HEK293T (cell line): ENCODE data around the gene NEO1.
"Not testable (repeated sequence)": the region's sequence is repeated elsewhere in the genome, so short reads cannot be mapped to it uniquely, and the experiment has no call there.

ENCODE experiments used
- CTCF ChIA-PET: fragments of 350-600 bp; formaldehyde crosslinking; extraction: SDS; loops from one replicate; lab custom pipeline; 2021; ENCODE audit warnings: antibody characterized with exemption, inconsistent platforms; lab: Yijun Ruan, JAX
- POLR2A ChIA-PET: fragments of 350-600 bp; formaldehyde crosslinking; extraction: SDS; loops from one replicate; lab custom pipeline; 2020; ENCODE audit warnings: antibody characterized with exemption, inconsistent platforms; lab: Yijun Ruan, JAX
- DNase-seq: peaks from one replicate; pipeline ENCODE4 v3.0.0; 2012; ENCODE audit warnings: mixed read lengths; ENCODE audit errors: extremely low spot score
- ARNT ChIP-seq: fragments of 450-650 bp; IDR thresholded peaks from 2 replicates; pipeline ENCODE4 v1.6.1; 2017; ENCODE audit warnings: mild to moderate bottlenecking
- BHLHE40 ChIP-seq: fragments of 450-650 bp; IDR thresholded peaks from 2 replicates; pipeline ENCODE4 v1.6.1; 2016; ENCODE audit warnings: mild to moderate bottlenecking, moderate library complexity, borderline replicate concordance
- CTBP1 ChIP-seq: fragments of 450-650 bp; IDR thresholded peaks from 2 replicates; pipeline ENCODE4 v1.6.1; 2016; ENCODE audit warnings: borderline replicate concordance
- ELF4 ChIP-seq: fragments of 450-650 bp; IDR thresholded peaks from 2 replicates; pipeline ENCODE4 v1.6.1; 2017; ENCODE audit warnings: antibody characterized with exemption
- FOXA1 ChIP-seq: fragments of 450-650 bp; IDR thresholded peaks from 2 replicates; pipeline ENCODE4 v1.6.1; 2016; ENCODE audit warnings: mild to moderate bottlenecking
- FOXK2 ChIP-seq: fragments of 450-650 bp; IDR thresholded peaks from 2 replicates; pipeline ENCODE4 v1.6.1; 2016; ENCODE audit warnings: mild to moderate bottlenecking
- FOXM1 ChIP-seq: fragments of 450-650 bp; IDR thresholded peaks from 2 replicates; pipeline ENCODE4 v1.6.1; 2017; ENCODE audit warnings: mild to moderate bottlenecking, borderline replicate concordance
- HDGF ChIP-seq: fragments of 450-650 bp; IDR thresholded peaks from 2 replicates; pipeline ENCODE4 v1.6.1; 2017; ENCODE audit warnings: antibody characterized with exemption, borderline replicate concordance
- L3MBTL2 ChIP-seq: fragments of 450-650 bp; conservative IDR thresholded peaks from 2 replicates; pipeline ENCODE4 v1.6.1; 2016; ENCODE audit warnings: mild to moderate bottlenecking
- LEF1 ChIP-seq: fragments of 450-650 bp; IDR thresholded peaks from 2 replicates; pipeline ENCODE4 v1.6.1; 2017; ENCODE audit warnings: mild to moderate bottlenecking, borderline replicate concordance
- NFRKB ChIP-seq: fragments of 450-650 bp; IDR thresholded peaks from 2 replicates; pipeline ENCODE4 v1.6.1; 2016; ENCODE audit warnings: mild to moderate bottlenecking, moderate library complexity
- SP1 ChIP-seq: fragments of 450-650 bp; IDR thresholded peaks from 2 replicates; pipeline ENCODE4 v1.6.1; 2017
- SUZ12 ChIP-seq: fragments of 450-650 bp; IDR thresholded peaks from 2 replicates; pipeline ENCODE4 v1.6.1; 2016; ENCODE audit warnings: mild to moderate bottlenecking
- TARDBP ChIP-seq: fragments of 450-650 bp; IDR thresholded peaks from 2 replicates; pipeline ENCODE4 v1.6.1; 2016
- ZNF384 ChIP-seq: fragments of 450-650 bp; IDR thresholded peaks from 2 replicates; pipeline ENCODE4 v1.6.1; 2016
- TF ChIP-seq, protein P1 (sequence below): fragments of 450-650 bp; IDR thresholded peaks from 2 replicates; pipeline ENCODE4 v1.6.1; 2016

Gene NEO1

DNA sequence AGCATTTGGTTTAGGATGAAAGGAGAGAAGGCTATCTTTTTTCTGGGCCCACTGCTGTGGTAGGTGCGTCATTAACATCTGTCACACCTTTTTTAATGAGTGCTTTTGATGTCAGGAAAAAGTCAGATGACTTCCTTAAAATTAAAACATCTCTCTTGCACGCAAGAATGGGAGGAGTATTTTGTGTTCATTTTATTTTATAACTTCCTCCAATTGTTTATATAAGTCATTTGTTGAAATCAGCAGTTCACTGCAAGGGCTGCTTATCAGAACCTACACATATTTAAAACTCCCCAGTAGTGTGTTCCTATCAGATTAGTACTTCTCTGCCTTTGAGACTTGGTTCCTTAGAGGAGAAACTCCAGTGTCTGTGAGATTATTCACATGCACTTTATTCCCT is 143.8 kb downstream of the NEO1 start:
- DNase-seq, result no peak
- TF ChIP-seq ARNT, result no peak
- TF ChIP-seq ELF4, result no peak
- no peak for TF ChIP-seq FOXM1
- no peak for TF ChIP-seq TARDBP
- TF ChIP-seq ZNF384, result no peak
- TF ChIP-seq NFRKB, result no peak
- POLR2A ChIA-PET, result no interaction called here
- CTCF ChIA-PET, result no interaction called here

DNA sequence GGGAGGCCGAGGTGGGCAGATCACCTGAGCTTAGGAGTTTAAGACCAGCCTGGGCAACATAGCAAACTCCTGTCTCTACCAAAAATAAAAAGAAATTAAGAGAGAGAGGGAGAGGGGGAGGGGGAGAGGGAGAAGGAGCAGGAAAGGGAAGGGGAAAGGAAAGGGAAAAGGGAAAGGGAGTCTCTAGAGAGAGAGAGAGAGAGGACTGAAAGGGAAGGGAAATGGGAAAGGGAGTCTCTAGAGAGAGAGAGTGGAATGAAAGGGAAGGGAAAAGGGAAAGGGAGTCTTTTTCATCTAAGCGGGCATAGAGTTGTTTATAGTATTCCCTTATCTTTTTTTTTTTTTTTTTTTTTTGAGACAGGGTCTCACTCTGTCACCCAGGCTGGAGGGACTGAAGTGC is 148.1 kb downstream of the NEO1 start:
- CTCF ChIA-PET, result interaction anchor here (0.5 kb wide), 1 partner anchor 86 kb away, joined by 5 read pairs; no protein-coding TSS in a partner anchor
- no peak for DNase-seq
- TF ChIP-seq FOXK2 (no peak), FOXM1 (no peak), TARDBP (no peak), SUZ12 (no peak), BHLHE40 (no peak), ELF4 (no peak), NFRKB (no peak), ZNF384 (no peak), LEF1 (no peak), CTBP1 (no peak), HDGF (no peak), SP1 (no peak), L3MBTL2 (no peak), FOXA1 (no peak), ARNT (no peak)
- TF ChIP-seq, protein P1, sequence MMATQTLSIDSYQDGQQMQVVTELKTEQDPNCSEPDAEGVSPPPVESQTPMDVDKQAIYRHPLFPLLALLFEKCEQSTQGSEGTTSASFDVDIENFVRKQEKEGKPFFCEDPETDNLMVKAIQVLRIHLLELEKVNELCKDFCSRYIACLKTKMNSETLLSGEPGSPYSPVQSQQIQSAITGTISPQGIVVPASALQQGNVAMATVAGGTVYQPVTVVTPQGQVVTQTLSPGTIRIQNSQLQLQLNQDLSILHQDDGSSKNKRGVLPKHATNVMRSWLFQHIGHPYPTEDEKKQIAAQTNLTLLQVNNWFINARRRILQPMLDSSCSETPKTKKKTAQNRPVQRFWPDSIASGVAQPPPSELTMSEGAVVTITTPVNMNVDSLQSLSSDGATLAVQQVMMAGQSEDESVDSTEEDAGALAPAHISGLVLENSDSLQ, result no peak
- POLR2A ChIA-PET, result no interaction called here

- ChIA-PET POLR2A (no interaction called here), CTCF (no interaction called here)
- DNase-seq, result no peak
- TF ChIP-seq FOXK2 (no peak), SUZ12 (no peak), CTBP1 (no peak), SP1 (no peak), NFRKB (no peak), ELF4 (no peak)
Observed at GRCh38 chr15:73210630-73211029, 158.4 kb downstream of the NEO1 start.

DNA sequence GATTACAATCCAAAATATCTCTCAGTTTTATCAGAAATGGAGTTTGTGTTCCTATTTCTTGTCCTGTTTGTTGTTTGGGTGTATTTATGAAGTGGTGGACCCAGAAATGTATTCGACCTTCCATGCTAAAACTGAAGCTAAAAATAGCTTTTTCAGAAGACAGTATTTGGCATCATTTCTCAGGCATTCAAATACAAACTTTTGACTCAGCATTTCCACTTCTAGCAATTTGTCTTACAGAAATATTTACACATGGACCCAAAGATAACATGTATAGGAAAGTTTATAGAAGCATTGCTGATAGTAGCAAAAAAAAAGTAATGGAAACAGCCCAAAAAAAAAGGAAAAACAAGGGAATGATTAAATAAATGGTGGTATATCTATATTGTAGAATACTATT is 160.2 kb downstream of the NEO1 start:
- no peak for DNase-seq
- ChIA-PET POLR2A (no interaction called here), CTCF (no interaction called here)
- TF ChIP-seq ZNF384 (no peak), TARDBP (no peak), ELF4 (no peak), HDGF (no peak), SUZ12 (no peak), FOXK2 (no peak), FOXM1 (no peak), FOXA1 (no peak), CTBP1 (no peak), BHLHE40 (no peak), NFRKB (no peak)
- TF ChIP-seq, protein P1, result no peak

GRCh38 chr15:73221450-73221849 is 169.2 kb downstream of the NEO1 start:
- POLR2A ChIA-PET, result not testable (repeated sequence)

GRCh38 chr15:73225358-73226015 is 173.2 kb downstream of the NEO1 start:
- ChIA-PET POLR2A (interaction anchor here (1.5 kb wide), 1 partner anchor 17 kb away, joined by 3 read pairs; no protein-coding TSS in a partner anchor), CTCF (no interaction called here)
- TF ChIP-seq FOXA1 (no peak), BHLHE40 (no peak), LEF1 (no peak), CTBP1 (no peak), FOXM1 (no peak), SP1 (no peak), L3MBTL2 (no peak), HDGF (no peak), TARDBP (no peak), ARNT (no peak)
- TF ChIP-seq, protein P1, result no peak
- DNase-seq, result no peak

More at GRCh38 chr15:73221450-73221849, 169.2 kb downstream of the NEO1 start:
- CTCF ChIA-PET, DNase-seq: not testable (repeated sequence)
